B cell (primary cell): Measurements from ENCODE around the gene CEP85. TPM values are rescaled to one million over a fixed set of nuclear protein-coding genes. Genes with fewer than 3 reads are reported as not detected.

Experiments
- ATAC-seq: fragments of 200-7000 bp; cut with Tn5 transposase; one replicate; pipeline ENCODE4 v1.10.0; 2021; ENCODE audit warnings: low read depth, mild to moderate bottlenecking, moderate number of reproducible peaks, moderate library complexity
- CTCF ChIA-PET: fragments of 350-600 bp; sonication (Branson Sonifier 250); formaldehyde crosslinking; loops from one replicate; lab custom pipeline; 2021; ENCODE audit warnings: antibody characterized with exemption, inconsistent platforms; lab: Charles Lee
- POLR2A ChIA-PET: fragments of 350-600 bp; sonication (Branson Sonifier 250); formaldehyde crosslinking; loops from one replicate; lab custom pipeline; 2021; ENCODE audit warnings: antibody characterized with exemption; lab: Charles Lee
- DNase-seq: peaks from one replicate; pipeline ENCODE4 v3.0.0; 2013
- H2AFZ ChIP-seq: 2 replicates; pipeline ENCODE4 v1.6.1; 2012; ENCODE audit warnings: mild to moderate bottlenecking, low read depth, low read length; ENCODE audit not compliant: insufficient read depth, poor library complexity, severe bottlenecking
- H3K27ac ChIP-seq, 2 donors: 1 replicate in 1 of 2; 2 replicates in 1 of 2; pipeline ENCODE4 v1.5.1; 2012 to 2013; ENCODE audit warnings: low read length in 2 of 2, mild to moderate bottlenecking in 2 of 2, moderate library complexity in 1 of 2
- H3K27me3 ChIP-seq, 4 experiments: fragments of 200-600 bp in 1 of 4; sonication (generic) in 1 of 4; replicated peaks in 1 of 4; 1 replicate in 2 of 4; 2 replicates in 2 of 4; pipeline versions ENCODE4 v1.6.1 to v1.7.0; 2013 to 2016; ENCODE audit warnings: low read length in 3 of 4, mild to moderate bottlenecking in 2 of 4, mixed read lengths in 1 of 4, moderate library complexity in 1 of 4; ENCODE audit not compliant: insufficient read depth in 4 of 4, control insufficient read depth in 3 of 4; ENCODE audit errors: control extremely low read depth in 1 of 4
- H3K36me3 ChIP-seq, 2 experiments: replicated peaks in 1 of 2; 1 replicate in 1 of 2; 2 replicates in 1 of 2; pipeline versions ENCODE4 v1.6.1 to v1.7.1; 2013; ENCODE audit warnings: low read length in 1 of 2; ENCODE audit not compliant: insufficient read depth in 2 of 2, control insufficient read depth in 1 of 2; ENCODE audit errors: control extremely low read depth in 1 of 2, extremely low read depth in 1 of 2
- H3K4me1 ChIP-seq, 2 donors: fragments of 200-600 bp in 1 of 2; sonication (generic) in 1 of 2; 1 replicate in 1 of 2; 2 replicates in 1 of 2; pipeline versions ENCODE4 v1.5.1 to v1.6.1; 2013 to 2017; ENCODE audit warnings: low read length in 2 of 2; ENCODE audit not compliant: control insufficient read depth in 2 of 2, insufficient read depth in 2 of 2
- H3K4me2 ChIP-seq: replicated peaks from 2 replicates; pipeline ENCODE3; 2012; ENCODE audit warnings: mild to moderate bottlenecking, low read depth, low read length; ENCODE audit not compliant: poor library complexity, severe bottlenecking
- H3K4me3 ChIP-seq, 5 experiments: fragments of 200-600 bp in 1 of 5; sonication (generic) in 1 of 5; 1 replicate in 3 of 5; 2 replicates in 2 of 5; pipeline versions ENCODE4 v1.5.1 to v1.7.0; 2011 to 2016; ENCODE audit warnings: low read length in 4 of 5, mild to moderate bottlenecking in 4 of 5, low read depth in 2 of 5, control low read depth in 1 of 5, moderate library complexity in 1 of 5; ENCODE audit not compliant: insufficient read depth in 1 of 5; ENCODE audit errors: control extremely low read depth in 1 of 5, extremely low read depth in 1 of 5
- H3K79me2 ChIP-seq: fragments of 200-600 bp; sonication (generic); one replicate; pipeline ENCODE4 v1.6.0; 2016; ENCODE audit warnings: low read length; ENCODE audit not compliant: control insufficient read depth, insufficient read depth
- H3K9ac ChIP-seq: fragments of 200-600 bp; sonication (generic); 2 replicates; pipeline ENCODE4 v1.6.1; 2017; ENCODE audit warnings: mild to moderate bottlenecking, low read length, moderate library complexity
- H3K9me3 ChIP-seq, 3 donors: one replicate each; pipeline versions ENCODE4 v1.6.1 to v1.7.1; 2013; ENCODE audit warnings: low read length in 2 of 3; ENCODE audit not compliant: control insufficient read depth in 2 of 3, insufficient read depth in 1 of 3; ENCODE audit errors: control extremely low read depth in 1 of 3
- H4K20me1 ChIP-seq: 2 replicates; pipeline ENCODE4 v1.6.0; 2012; ENCODE audit warnings: mild to moderate bottlenecking, low read length; ENCODE audit not compliant: insufficient read depth, control insufficient read depth, poor library complexity, severe bottlenecking
- H3K27ac Mint-ChIP-seq: one replicate; pipeline ENCODE4 v1.8.0; 2021; ENCODE audit warnings: mixed read lengths
- H3K27me3 Mint-ChIP-seq: one replicate; pipeline ENCODE4 v1.8.0; 2021; ENCODE audit warnings: mixed read lengths
- H3K4me1 Mint-ChIP-seq: one replicate; pipeline ENCODE4 v1.8.0; 2021; ENCODE audit warnings: mixed read lengths
- H3K4me3 Mint-ChIP-seq: one replicate; pipeline ENCODE4 v1.8.0; 2021; ENCODE audit warnings: mixed read lengths
- H3K9me3 Mint-ChIP-seq: one replicate; pipeline ENCODE4 v1.8.0; 2022; ENCODE audit warnings: mixed read lengths; ENCODE audit not compliant: insufficient read depth
- EZH2 ChIP-seq: IDR thresholded peaks from 2 replicates; pipeline ENCODE4 v1.6.1; 2012; ENCODE audit warnings: borderline replicate concordance, low read depth, mild to moderate bottlenecking, moderate library complexity, low read length; ENCODE audit not compliant: insufficient read depth, poor library complexity, severe bottlenecking
- WGBS: methylation state at CpG from one replicate; pipeline ENCODE4 v1.1.5; 2013; ENCODE audit warnings: missing lambda C conversion rate; ENCODE audit not compliant: insufficient coverage; 5-methylcytosine and 5-hydroxymethylcytosine counted together
- intact Hi-C: fragments of 100-400 bp; cut with micrococcal nuclease; formaldehyde crosslinking; loops from one replicate; pipeline ENCODE4 v1.10.0; 2022
- polyA plus RNA-seq: library from polyadenylated mRNA; depleted of rRNA; stranded (reverse); fragments of >200 nt; gene quantifications from 2 replicates; pipeline ENCODE4 v1.2.3, GENCODE V29; 2012
- total RNA-seq, 2 donors: library from RNA; stranded (reverse); fragments of 120-200 nt in 1 of 2; gene quantifications; 1 replicate in 1 of 2; 2 replicates in 1 of 2; pipeline versions ENCODE4 v1.2.3 to v1.2.4, GENCODE V29; 2013 to 2022
- TF ChIP-seq, protein P1 (sequence below): fragments of 200-600 bp; IDR thresholded peaks from one replicate; pipeline ENCODE4 v1.8.0; 2022; ENCODE audit warnings: antibody characterized with exemption, mild to moderate bottlenecking

Gene CEP85
- total and polyA plus RNA-seq, 2 donors (not counting 1 experiment from before 2014, with no cell fraction given), result 16.2 to 16.3 TPM

GRCh38 chr1:26302733-26303405, 68.9 kb downstream of the CEP85 start:
- Histone ChIP-seq H3K4me2 (no peak overlapping the region), H2AFZ (no peak overlapping the region), H3K27me3 (no peaks in the 10 kb centered on the region), H3K27ac (no peak overlapping the region), H3K36me3 (no peaks in the 10 kb centered on the region), H3K4me3 (no peak overlapping the region), H3K9ac (no peak overlapping the region), H4K20me1 (no peaks in the 10 kb centered on the region), H3K79me2 (peaks cover 56% of the 10 kb centered on the region), H3K9me3 (no peaks in the 10 kb centered on the region), H3K4me1 (peaks cover 36 to 48% of the 10 kb centered on the region in 2 donors)
- Mint-ChIP-seq H3K4me3 (no peak overlapping the region), H3K4me1 (peaks cover 47% of the 10 kb centered on the region), H3K27me3 (no peaks in the 10 kb centered on the region), H3K27ac (no peak overlapping the region), H3K9me3 (no peaks in the 10 kb centered on the region)
- WGBS, result 94% methylated on average over 5 of the region's 8 CpGs
- intact Hi-C loops, result no loop called here
- ChIA-PET POLR2A (interaction anchor here (3.0 kb wide), 1 partner anchor 13 kb away, joined by 12 read pairs; no protein-coding TSS in a partner anchor), CTCF (interaction anchor here (0.7 kb wide), 1 partner anchor 98 kb away, joined by 3 read pairs; no protein-coding TSS in a partner anchor)
- ATAC-seq, result no peak
- DNase-seq, result no peak
- TF ChIP-seq, protein P1, sequence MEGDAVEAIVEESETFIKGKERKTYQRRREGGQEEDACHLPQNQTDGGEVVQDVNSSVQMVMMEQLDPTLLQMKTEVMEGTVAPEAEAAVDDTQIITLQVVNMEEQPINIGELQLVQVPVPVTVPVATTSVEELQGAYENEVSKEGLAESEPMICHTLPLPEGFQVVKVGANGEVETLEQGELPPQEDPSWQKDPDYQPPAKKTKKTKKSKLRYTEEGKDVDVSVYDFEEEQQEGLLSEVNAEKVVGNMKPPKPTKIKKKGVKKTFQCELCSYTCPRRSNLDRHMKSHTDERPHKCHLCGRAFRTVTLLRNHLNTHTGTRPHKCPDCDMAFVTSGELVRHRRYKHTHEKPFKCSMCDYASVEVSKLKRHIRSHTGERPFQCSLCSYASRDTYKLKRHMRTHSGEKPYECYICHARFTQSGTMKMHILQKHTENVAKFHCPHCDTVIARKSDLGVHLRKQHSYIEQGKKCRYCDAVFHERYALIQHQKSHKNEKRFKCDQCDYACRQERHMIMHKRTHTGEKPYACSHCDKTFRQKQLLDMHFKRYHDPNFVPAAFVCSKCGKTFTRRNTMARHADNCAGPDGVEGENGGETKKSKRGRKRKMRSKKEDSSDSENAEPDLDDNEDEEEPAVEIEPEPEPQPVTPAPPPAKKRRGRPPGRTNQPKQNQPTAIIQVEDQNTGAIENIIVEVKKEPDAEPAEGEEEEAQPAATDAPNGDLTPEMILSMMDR, result no peak
- no peak for TF ChIP-seq EZH2
